ENCODE measurements around the gene CHST15.

GRCh38 chr10:124003481-124003870, 89.9 kb downstream of the CHST15 start:
- TF ChIP-seq CTCF (conservative IDR thresholded peaks at IDR 0.05) (no peak), ZFX (IDR thresholded peaks at IDR 0.05) (no peak)
